HG03039 (cell line): Measurements from ENCODE around the gene ABHD11.

Experiments used
- ATAC-seq: cut with Tn5 transposase; IDR thresholded peaks from one replicate; pipeline ENCODE4 v1.9.1; 2021; ENCODE audit warnings: mild to moderate bottlenecking, moderate library complexity; ENCODE audit not compliant: unreplicated experiment

The ABHD11 gene

GRCh38 chr7:73702226-73702625 lies 36.4 kb downstream of the ABHD11 start:
- ATAC-seq = no peak

GRCh38 chr7:73701357-73701995 lies 37.1 kb downstream of the ABHD11 start:
- ATAC-seq = no peak

GRCh38 chr7:73700581-73701134 lies 37.9 kb downstream of the ABHD11 start:
- ATAC-seq = no peak

- no peak for ATAC-seq
Measured at GRCh38 chr7:73700069-73700423, 38.6 kb downstream of the ABHD11 start.

GRCh38 chr7:73699370-73700068 lies 39.1 kb downstream of the ABHD11 start:
- ATAC-seq = no peak

GRCh38 chr7:73698410-73698809 lies 40.2 kb downstream of the ABHD11 start:
- ATAC-seq = no peak

- ATAC-seq = no peak
Measured at GRCh38 chr7:73696372-73696771, 42.2 kb downstream of the ABHD11 start.

GRCh38 chr7:73690646-73691045 lies 48.0 kb downstream of the ABHD11 start:
- no peak for ATAC-seq

GRCh38 chr7:73688288-73688687 lies 50.3 kb downstream of the ABHD11 start:
- no peak for ATAC-seq
